Right atrium auricular region (tissue), 2 donors: ENCODE data around the gene MALT1. TPM values are rescaled to one million over a fixed set of nuclear protein-coding genes. Genes with fewer than 3 reads are reported as not detected.

ENCODE experiments used
- DNase-seq: peaks from one replicate; pipeline ENCODE4 v3.0.0-alpha.2; 2019; ENCODE audit warnings: low spot score
- H3K27ac ChIP-seq, 2 donors: fragments of 200-600 bp; sonication (generic); 1 replicate in 1 of 2; 2 replicates in 1 of 2; pipeline ENCODE4 v1.5.1; 2016 to 2019
- H3K27me3 ChIP-seq, 2 donors: fragments of 200-600 bp; sonication (generic); one replicate each; pipeline versions ENCODE4 v1.5.1 to v1.6.0; 2017 to 2019
- H3K36me3 ChIP-seq: fragments of 200-600 bp; sonication (generic); one replicate; pipeline ENCODE4 v1.5.1; 2016
- H3K4me1 ChIP-seq, 2 donors: fragments of 200-600 bp; sonication (generic); one replicate each; pipeline versions ENCODE4 v1.5.1 to v1.6.0; 2017 to 2019
- H3K4me3 ChIP-seq, 2 donors: fragments of 200-600 bp; sonication (generic); 1 replicate in 1 of 2; 2 replicates in 1 of 2; pipeline ENCODE4 v1.5.1; 2017 to 2019; ENCODE audit warnings: mild to moderate bottlenecking in 1 of 2, moderate library complexity in 1 of 2
- H3K9me3 ChIP-seq, 2 donors: fragments of 200-600 bp; sonication (generic); one replicate each; pipeline ENCODE4 v1.5.1; 2019
- CTCF ChIP-seq, 2 donors: fragments of 200-600 bp; sonication (generic); IDR thresholded peaks; one replicate each; pipeline ENCODE4 v1.5.1; 2019; ENCODE audit warnings: antibody characterized with exemption in 2 of 2
- total RNA-seq, 2 donors: library from RNA; depleted of rRNA; stranded (reverse); fragments of >200 nt; gene quantifications; one replicate each; pipeline ENCODE4 v1.1.0, GENCODE V29; 2016

The MALT1 gene
- total RNA-seq, 2 donors from 2014 or later, result 9.9 to 10.9 TPM

GRCh38 chr18:58785171-58785805 lies 114.0 kb downstream of the MALT1 start:
- no peak overlapping the region for H3K4me3 ChIP-seq
- TF ChIP-seq CTCF (IDR thresholded peaks at IDR 0.05), result no peak
- no peak for DNase-seq
- H3K9me3 ChIP-seq, result no peaks in the 10 kb centered on the region
- peaks cover 0 to 53% of the 10 kb centered on the region in 2 donors for H3K4me1 ChIP-seq
- no peaks in the 10 kb centered on the region for H3K36me3 ChIP-seq
- H3K27ac ChIP-seq, result peak overlapping the region; percentile 12 to 37
- H3K27me3 ChIP-seq, result no peaks in the 10 kb centered on the region

- H3K9me3 ChIP-seq, result no peaks in the 10 kb centered on the region
- peaks cover 0 to 53% of the 10 kb centered on the region in 2 donors for H3K4me1 ChIP-seq
- H3K36me3 ChIP-seq, result no peaks in the 10 kb centered on the region
- peak overlapping the region; percentile 3 to 37 for H3K27ac ChIP-seq
- no peaks in the 10 kb centered on the region for H3K27me3 ChIP-seq
- TF ChIP-seq CTCF (IDR thresholded peaks at IDR 0.05), result no peak
- H3K4me3 ChIP-seq, result no peak overlapping the region
- no peak for DNase-seq
Observed at GRCh38 chr18:58785870-58786269, 114.6 kb downstream of the MALT1 start.

GRCh38 chr18:58787536-58788149 lies 116.4 kb downstream of the MALT1 start:
- no peak for DNase-seq
- peak overlapping the region; percentile 70 to 72 for H3K27ac ChIP-seq

GRCh38 chr18:58788470-58788869 lies 117.2 kb downstream of the MALT1 start:
- no peaks in the 10 kb centered on the region for H3K27me3 ChIP-seq
- no peaks in the 10 kb centered on the region for H3K9me3 ChIP-seq
- no peak overlapping the region for H3K4me3 ChIP-seq
- TF ChIP-seq CTCF (IDR thresholded peaks at IDR 0.05), result no peak
- DNase-seq, result no peak
- peaks cover 0 to 47% of the 10 kb centered on the region in 2 donors for H3K4me1 ChIP-seq
- H3K36me3 ChIP-seq, result no peaks in the 10 kb centered on the region
- peak overlapping the region; percentile 70 to 72 for H3K27ac ChIP-seq

More at GRCh38 chr18:58787536-58788149, 116.4 kb downstream of the MALT1 start:
- H3K4me3 ChIP-seq, result no peak overlapping the region
- H3K36me3 ChIP-seq, result no peaks in the 10 kb centered on the region
- peaks cover 0 to 47% of the 10 kb centered on the region in 2 donors for H3K4me1 ChIP-seq
- H3K27me3 ChIP-seq, result no peaks in the 10 kb centered on the region
- H3K9me3 ChIP-seq, result no peaks in the 10 kb centered on the region
- TF ChIP-seq CTCF (IDR thresholded peaks at IDR 0.05), result no peak

- Histone ChIP-seq H3K27me3 (no peaks in the 10 kb centered on the region), H3K36me3 (no peaks in the 10 kb centered on the region), H3K4me1 (peaks cover 0 to 47% of the 10 kb centered on the region in 2 donors), H3K9me3 (no peaks in the 10 kb centered on the region), H3K27ac (peak overlapping the region; percentile 70 to 72), H3K4me3 (no peak overlapping the region)
- peak; percentile 66 for DNase-seq
- TF ChIP-seq CTCF (IDR thresholded peaks at IDR 0.05), result no peak
Observed at GRCh38 chr18:58788971-58789875, 118.0 kb downstream of the MALT1 start.
